Endothelial cell (in vitro differentiated cells): Measurements from ENCODE around the gene CD160. TPM values are rescaled to one million over a fixed set of nuclear protein-coding genes. Genes with fewer than 3 reads are reported as not detected.

Experiments used
- DNase-seq: peaks from one replicate; pipeline ENCODE4 v3.0.0; 2021; ENCODE audit warnings: low spot score
- H3K27ac Mint-ChIP-seq: one replicate; pipeline ENCODE4 v1.8.0; 2021; ENCODE audit warnings: mixed read lengths, inconsistent platforms; ENCODE audit not compliant: unreplicated experiment
- H3K27me3 Mint-ChIP-seq: one replicate; pipeline ENCODE4 v1.8.0; 2021; ENCODE audit warnings: mild to moderate bottlenecking, moderate library complexity, mixed read lengths, inconsistent platforms; ENCODE audit not compliant: unreplicated experiment
- H3K36me3 Mint-ChIP-seq: one replicate; pipeline ENCODE4 v1.8.0; 2021; ENCODE audit warnings: mild to moderate bottlenecking, low read depth, mixed read lengths, inconsistent platforms; ENCODE audit not compliant: unreplicated experiment
- H3K4me1 Mint-ChIP-seq: one replicate; pipeline ENCODE4 v1.8.0; 2021; ENCODE audit warnings: mild to moderate bottlenecking, mixed read lengths, inconsistent platforms; ENCODE audit not compliant: unreplicated experiment
- H3K4me3 Mint-ChIP-seq: one replicate; pipeline ENCODE4 v1.8.0; 2021; ENCODE audit warnings: mild to moderate bottlenecking, mixed read lengths, inconsistent platforms; ENCODE audit not compliant: unreplicated experiment
- H3K9me3 Mint-ChIP-seq: one replicate; pipeline ENCODE4 v1.8.0; 2021; ENCODE audit warnings: mixed read lengths, inconsistent platforms; ENCODE audit not compliant: unreplicated experiment
- CTCF ChIP-seq: fragments of 200-600 bp; sonication (generic); IDR thresholded peaks from one replicate; pipeline ENCODE4 v1.5.0; 2021; ENCODE audit warnings: antibody characterized with exemption; ENCODE audit not compliant: unreplicated experiment
- total RNA-seq: library from RNA; stranded (reverse); fragmentation: NEBNext Ultra II Directional; extraction: Animal tissue kit (Norgen Biotek cat#: 25700); gene quantifications from one replicate; pipeline ENCODE4 v1.2.1, GENCODE V29; 2021; ENCODE audit not compliant: unreplicated experiment

The CD160 gene
- total RNA-seq, 1 donor from 2014 or later = not detected

- no peaks in the 10 kb centered on the region for H3K9me3 Mint-ChIP-seq
- H3K27ac Mint-ChIP-seq = no peak overlapping the region
- peaks cover 4% of the 10 kb centered on the region for H3K27me3 Mint-ChIP-seq
- no peak for TF ChIP-seq CTCF
- no peak overlapping the region for H3K4me3 Mint-ChIP-seq
- H3K4me1 Mint-ChIP-seq = peaks cover 15% of the 10 kb centered on the region
- no peak for DNase-seq
- no peaks in the 10 kb centered on the region for H3K36me3 Mint-ChIP-seq
Measured at GRCh38 chr1:145729666-145730436, 10.6 kb downstream of the CD160 start.

- Mint-ChIP-seq H3K4me3 (no peak overlapping the region), H3K9me3 (no peaks in the 10 kb centered on the region), H3K4me1 (peaks cover 15% of the 10 kb centered on the region), H3K36me3 (no peaks in the 10 kb centered on the region), H3K27me3 (peaks cover 4% of the 10 kb centered on the region), H3K27ac (no peak overlapping the region)
- DNase-seq = no peak
- no peak for TF ChIP-seq CTCF
Measured at GRCh38 chr1:145730467-145730866, 11.2 kb downstream of the CD160 start.

- TF ChIP-seq CTCF = no peak
- no peaks in the 10 kb centered on the region for H3K9me3 Mint-ChIP-seq
- DNase-seq = no peak
- peaks cover 4% of the 10 kb centered on the region for H3K27me3 Mint-ChIP-seq
- H3K4me3 Mint-ChIP-seq = no peak overlapping the region
- no peak overlapping the region for H3K27ac Mint-ChIP-seq
- H3K36me3 Mint-ChIP-seq = no peaks in the 10 kb centered on the region
- peaks cover 15% of the 10 kb centered on the region for H3K4me1 Mint-ChIP-seq
Measured at GRCh38 chr1:145730900-145731299, 11.6 kb downstream of the CD160 start.

GRCh38 chr1:145736191-145736590 lies 16.9 kb downstream of the CD160 start:
- no peak for TF ChIP-seq CTCF
- H3K4me1 Mint-ChIP-seq = peaks cover 9% of the 10 kb centered on the region
- peaks cover 2% of the 10 kb centered on the region for H3K36me3 Mint-ChIP-seq
- H3K4me3 Mint-ChIP-seq = no peak overlapping the region
- H3K27ac Mint-ChIP-seq = no peak overlapping the region
- H3K27me3 Mint-ChIP-seq = peaks cover 4% of the 10 kb centered on the region
- H3K9me3 Mint-ChIP-seq = no peaks in the 10 kb centered on the region
- no peak for DNase-seq

GRCh38 chr1:145740269-145740668 lies 21.0 kb downstream of the CD160 start:
- H3K4me3 Mint-ChIP-seq = no peak overlapping the region
- DNase-seq = no peak
- H3K9me3 Mint-ChIP-seq = no peaks in the 10 kb centered on the region
- peaks cover 16% of the 10 kb centered on the region for H3K36me3 Mint-ChIP-seq
- TF ChIP-seq CTCF = no peak
- no peaks in the 10 kb centered on the region for H3K27me3 Mint-ChIP-seq
- H3K27ac Mint-ChIP-seq = no peak overlapping the region
- no peaks in the 10 kb centered on the region for H3K4me1 Mint-ChIP-seq
